K562 (cell line): Measurements from ENCODE around the gene ZFAND6. TPM values are rescaled to one million over a fixed set of nuclear protein-coding genes. Genes with fewer than 3 reads are reported as not detected.
A peak's percentile ranks its signal among the peaks of the same experiment; 100 is the strongest.

Source experiments
- ATAC-seq: fragments of 200-7000 bp; cut with Tn5 transposase; 3 replicates; pipeline ENCODE4 v1.9.1; 2020; ENCODE audit warnings: moderate library complexity
- BruUV-seq: library from RNA; stranded (reverse); fragments of 400-500 nt; replicated peaks from 2 replicates; lab custom pipeline; 2021; lab: Mats Ljungman, UMichigan
- CTCF ChIA-PET: fragments of 300-600 bp; formaldehyde crosslinking; extraction: SDS; loops from one replicate; lab custom pipeline; 2021; ENCODE audit warnings: low intra/inter-chr PET ratio; lab: Yijun Ruan, JAX
- POLR2A ChIA-PET: fragments of 300-600, 350-650 bp; sonication (Branson Sonifier 250); formaldehyde crosslinking; extraction: SDS; loops from one replicate; lab custom pipeline; 2021; ENCODE audit warnings: antibody characterized with exemption, inconsistent platforms; lab: Yijun Ruan, JAX
- DNase-seq, 4 experiments: peaks; one replicate each; pipeline versions ENCODE4 v3.0.0 to v3.0.0-alpha.2; 2011 to 2018; ENCODE audit warnings: low spot score in 3 of 4, mixed read lengths in 3 of 4; ENCODE audit errors: extremely low read depth in 1 of 4
- FAIRE-seq: peaks from 2 replicates; lab custom pipeline; 2011; peaks lifted over from hg19 to GRCh38; lab: Jason Lieb, UNC
- H2AFZ ChIP-seq: 2 replicates; pipeline ENCODE4 v1.6.0; 2011; ENCODE audit warnings: low read depth, low read length, control low read depth, inconsistent platforms
- H3K27ac ChIP-seq: fragments of 200-600 bp; 3 replicates; pipeline ENCODE4 v1.8.0; 2011; ENCODE audit warnings: low read depth, mild to moderate bottlenecking, control low read depth, inconsistent platforms, low read length, moderate library complexity, mixed read lengths; ENCODE audit errors: extremely low read depth
- H3K27me3 ChIP-seq, 2 experiments: fragments of 300-600 bp in 1 of 2; 2 replicates in 1 of 2; 3 replicates in 1 of 2; pipeline versions ENCODE4 v1.6.0 to v1.8.0; 2011; ENCODE audit warnings: inconsistent platforms in 2 of 2, low read length in 2 of 2, mild to moderate bottlenecking in 1 of 2, mixed read lengths in 1 of 2, moderate library complexity in 1 of 2; ENCODE audit not compliant: control insufficient read depth in 2 of 2, insufficient read depth in 2 of 2
- H3K36me3 ChIP-seq: fragments of 300-600 bp; 3 replicates; pipeline ENCODE4 v1.8.0; 2011; ENCODE audit warnings: mild to moderate bottlenecking, low read length, inconsistent platforms; ENCODE audit not compliant: control insufficient read depth, insufficient read depth
- H3K4me1 ChIP-seq, 2 experiments: fragments of 200-600 bp in 1 of 2; replicated peaks in 1 of 2; 2 replicates in 1 of 2; 3 replicates in 1 of 2; pipeline versions ENCODE4 v1.5.1 to v1.8.0; 2011; ENCODE audit warnings: inconsistent platforms in 2 of 2, low read length in 2 of 2, mild to moderate bottlenecking in 1 of 2, mixed read lengths in 1 of 2, moderate library complexity in 1 of 2; ENCODE audit not compliant: control insufficient read depth in 2 of 2, insufficient read depth in 2 of 2
- H3K4me2 ChIP-seq: 2 replicates; pipeline ENCODE4 v1.6.1; 2011; ENCODE audit warnings: low read length, control low read depth, inconsistent platforms, mixed read lengths; ENCODE audit not compliant: insufficient read depth
- H3K4me3 ChIP-seq: fragments of 200-600 bp; sonication (generic), shearing (Covaris generic); 2 replicates; pipeline ENCODE4 v1.5.1; 2016; ENCODE audit warnings: control low read depth, inconsistent platforms
- H3K79me2 ChIP-seq: fragments of 200-600 bp; 3 replicates; pipeline ENCODE4 v1.8.0; 2011; ENCODE audit warnings: low read length, inconsistent platforms; ENCODE audit not compliant: control insufficient read depth, insufficient read depth
- H3K9ac ChIP-seq, 2 experiments: 2 replicates each; pipeline versions ENCODE4 v1.6.0 to v1.6.1; 2011; ENCODE audit warnings: low read depth in 2 of 2, low read length in 2 of 2, control low read depth in 1 of 2, inconsistent platforms in 1 of 2, mild to moderate bottlenecking in 1 of 2, mixed read lengths in 1 of 2; ENCODE audit not compliant: insufficient read depth in 1 of 2
- H3K9me1 ChIP-seq: one replicate; pipeline ENCODE4 v1.6.0; 2011; ENCODE audit warnings: inconsistent platforms, mild to moderate bottlenecking, low read length, moderate library complexity; ENCODE audit not compliant: control insufficient read depth, insufficient read depth
- H3K9me3 ChIP-seq: replicated peaks from 2 replicates; pipeline ENCODE4 v1.5.1; 2011; ENCODE audit warnings: low read depth, low read length, inconsistent platforms; ENCODE audit not compliant: control insufficient read depth, insufficient read depth
- H4K20me1 ChIP-seq: replicated peaks from 2 replicates; pipeline ENCODE4 v1.6.1; 2011; ENCODE audit warnings: low read length, inconsistent platforms, mixed read lengths; ENCODE audit not compliant: control insufficient read depth, insufficient read depth
- KLF10 ChIP-seq: fragments of 250-450 bp; sonication (Bioruptor Pico); IDR thresholded peaks from 2 replicates; pipeline ENCODE4 v1.6.1; 2021; ENCODE audit warnings: matching md5 sums
- RNF219 ChIP-seq: fragments of 250-450 bp; sonication (Bioruptor Pico); IDR thresholded peaks from 2 replicates; pipeline ENCODE4 v1.5.0; 2022; ENCODE audit warnings: mild to moderate bottlenecking
- TAL1 ChIP-seq: fragments of 450-650 bp; IDR thresholded peaks from 2 replicates; pipeline ENCODE4 v1.6.1; 2016; ENCODE audit warnings: mild to moderate bottlenecking
- TOE1 ChIP-seq, 2 experiments: fragments of 450-650 bp in 1 of 2; sonication (generic) in 1 of 2; formaldehyde crosslinking in 1 of 2; IDR thresholded peaks; 2 replicates each; pipeline versions ENCODE4 v1.7.1 to v1.8.0; 2016 to 2022; ENCODE audit warnings: borderline replicate concordance in 2 of 2, mild to moderate bottlenecking in 2 of 2, antibody characterized with exemption in 1 of 2, inconsistent platforms in 1 of 2, low read depth in 1 of 2, missing genetic modification reagents in 1 of 2, moderate library complexity in 1 of 2
- YY1 ChIP-seq, 3 experiments: IDR thresholded peaks; 2 replicates each; pipeline ENCODE4 v1.6.1; 2011; ENCODE audit warnings: low read length in 2 of 3, mild to moderate bottlenecking in 2 of 3, moderate library complexity in 2 of 3, borderline replicate concordance in 1 of 3, control low read depth in 1 of 3, low read depth in 1 of 3; ENCODE audit not compliant: insufficient read depth in 3 of 3, insufficient replicate concordance in 2 of 3, control insufficient read depth in 1 of 3, insufficient read length in 1 of 3; ENCODE audit errors: extremely low read depth in 1 of 3
- WGBS: fragments of 100-300 bp; shearing (Covaris generic); methylation state at CpG from one replicate; pipeline ENCODE4 v1.1.6; 2016; ENCODE audit warnings: low coverage, mixed read lengths; ENCODE audit not compliant: insufficient coverage; ENCODE audit errors: missing lambda C conversion rate; 5-methylcytosine and 5-hydroxymethylcytosine counted together
- in situ Hi-C: fragments of 300-500 bp; cut with MboI; formaldehyde crosslinking; loops from 4 replicates; pipeline ENCODE4 v1.15.0; 2018; ENCODE audit warnings: inconsistent platforms, mixed read lengths
- intact Hi-C: fragments of 100-400 bp; cut with micrococcal nuclease; formaldehyde crosslinking; loops from 2 replicates; pipeline ENCODE4 v1.14.2; 2022
- polyA plus RNA-seq, 8 experiments: library from polyadenylated mRNA; depleted of rRNA in 4 of 8; stranded (reverse) in 5 of 8; unstranded in 3 of 8; fragments of >200 nt; fragmentation: Nextera tagmentation in 2 of 8; fragmentation: Illumina TruSeq in 1 of 8; extraction: Ambion mirVana in 2 of 8; extraction: Trizol in 1 of 8; gene quantifications; 2 replicates each; pipeline versions ENCODE4 v1.2.1 to v1.2.3, GENCODE V29; 2011 to 2014; ENCODE audit warnings: inconsistent platforms in 1 of 8, missing spikeins in 1 of 8
- total RNA-seq, 7 experiments: library from RNA; depleted of rRNA in 6 of 7; stranded (reverse); fragments of >200 nt in 6 of 7; fragmentation: Illumina TruSeq in 2 of 7; extraction: Trizol in 2 of 7; gene quantifications; 2 replicates each; pipeline versions ENCODE4 v1.2.1 to v1.2.3, GENCODE V29; 2011 to 2021; ENCODE audit warnings: low replicate concordance in 1 of 7

The ZFAND6 gene
- total and polyA plus RNA-seq, 9 of the 15 experiments (the other 6 are each of a cell fraction or from before 2014, with no cell fraction given), result 53.9 to 206 (median 88.9) TPM

- 41% methylated on average over 3 of the region's 3 CpGs for WGBS
- Histone ChIP-seq H3K4me1 (no peaks in the 10 kb centered on the region), H3K9ac (no peak overlapping the region), H3K79me2 (no peaks in the 10 kb centered on the region), H3K36me3 (no peaks in the 10 kb centered on the region), H3K27me3 (no peaks in the 10 kb centered on the region; a peak in 1 of 5 replicates), H3K4me3 (no peak overlapping the region), H3K4me2 (no peak overlapping the region), H3K27ac (no peak overlapping the region), H3K9me3 (no peaks in the 10 kb centered on the region), H4K20me1 (no peaks in the 10 kb centered on the region), H2AFZ (peak overlapping the region; percentile 51), H3K9me1 (no peaks in the 10 kb centered on the region)
- ChIA-PET POLR2A (interaction anchor here (0.5 kb wide), 1 partner anchor 81 kb away, joined by 3 read pairs; no protein-coding TSS in a partner anchor), CTCF (no interaction called here)
- ATAC-seq (no peak), DNase-seq (no peak), FAIRE-seq (no peak)
- intact Hi-C loops (no loop called here), in situ Hi-C loops (no loop called here)
- no peak for TF ChIP-seq TAL1
- TF ChIP-seq YY1 (IDR thresholded peaks at IDR 0.05; ENCODE audit: borderline replicate concordance in 1 of 3, control insufficient read depth in 1 of 3, extremely low read depth in 1 of 3, insufficient read depth in 3 of 3, insufficient read length in 1 of 3, insufficient replicate concordance in 2 of 3, low read depth in 1 of 3, low read length in 2 of 3), result no peak
- no TSS peak for BruUV-seq
Measured at GRCh38 chr15:80026310-80026709, 33.2 kb upstream of the ZFAND6 start.

GRCh38 chr15:80026754-80027153 is 32.7 kb upstream of the ZFAND6 start:
- Histone ChIP-seq H3K4me1 (no peaks in the 10 kb centered on the region), H3K9ac (no peak overlapping the region), H3K9me1 (no peaks in the 10 kb centered on the region), H3K27me3 (no peaks in the 10 kb centered on the region; a peak in 1 of 5 replicates), H3K27ac (no peak overlapping the region), H3K4me3 (no peak overlapping the region), H3K36me3 (no peaks in the 10 kb centered on the region), H4K20me1 (no peaks in the 10 kb centered on the region), H3K4me2 (no peak overlapping the region), H3K79me2 (no peaks in the 10 kb centered on the region), H2AFZ (peak overlapping the region; percentile 51), H3K9me3 (no peaks in the 10 kb centered on the region)
- intact Hi-C loops (no loop called here), in situ Hi-C loops (no loop called here)
- no TSS peak for BruUV-seq
- no peak for DNase-seq
- CTCF ChIA-PET, result no interaction called here
- no peak for TF ChIP-seq RNF219
- no peak for TF ChIP-seq KLF10 (CRISPR knock-in tag)
- TF ChIP-seq TOE1 (IDR thresholded peaks at IDR 0.05; ENCODE audit: borderline replicate concordance), result no peak
- no peak for TF ChIP-seq TOE1 (CRISPR knock-in tag; IDR thresholded peaks at IDR 0.05; ENCODE audit: borderline replicate concordance, low read depth)
- no peak for ATAC-seq
- POLR2A ChIA-PET, result interaction anchor here (0.5 kb wide), 1 partner anchor 81 kb away, joined by 3 read pairs; no protein-coding TSS in a partner anchor
- no peak for FAIRE-seq
- WGBS, result 28% methylated on average over 4 of the region's 4 CpGs
